Neuronal stem cell (in vitro differentiated cells): ENCODE measurements around the gene IRAK2.

Source experiments
- DNase-seq: peaks from one replicate; pipeline ENCODE4 v3.0.0-alpha.2; 2013; ENCODE audit warnings: low spot score
- H2AFZ ChIP-seq: one replicate; pipeline ENCODE4 v1.6.1; 2013; ENCODE audit warnings: mild to moderate bottlenecking, low read length, inconsistent platforms
- H2AK5ac ChIP-seq: 2 replicates; pipeline ENCODE4 v1.6.1; 2013; ENCODE audit warnings: low read depth, mild to moderate bottlenecking, inconsistent platforms, low read length, moderate library complexity, mixed read lengths
- H2BK120ac ChIP-seq: 2 replicates; pipeline ENCODE4 v1.6.1; 2013; ENCODE audit warnings: low read depth, mild to moderate bottlenecking, inconsistent platforms, low read length, moderate library complexity, mixed read lengths
- H2BK12ac ChIP-seq: one replicate; pipeline ENCODE4 v1.6.1; 2013; ENCODE audit warnings: low read length, inconsistent platforms
- H2BK15ac ChIP-seq: 2 replicates; pipeline ENCODE4 v1.6.1; 2013; ENCODE audit warnings: mild to moderate bottlenecking, low read length, inconsistent platforms, mixed read lengths
- H2BK5ac ChIP-seq: one replicate; pipeline ENCODE4 v1.6.1; 2013; ENCODE audit warnings: inconsistent platforms, mild to moderate bottlenecking, low read length, moderate library complexity
- H3K14ac ChIP-seq: one replicate; pipeline ENCODE4 v1.6.1; 2013; ENCODE audit warnings: low read length, inconsistent platforms
- H3K18ac ChIP-seq: 2 replicates; pipeline ENCODE4 v1.6.1; 2013; ENCODE audit warnings: low read length, inconsistent platforms
- H3K23ac ChIP-seq: 2 replicates; pipeline ENCODE4 v1.6.1; 2013; ENCODE audit warnings: low read depth, mild to moderate bottlenecking, mixed read lengths, low read length, inconsistent platforms; ENCODE audit not compliant: poor library complexity
- H3K27ac ChIP-seq: replicated peaks from 3 replicates; pipeline ENCODE4 v1.5.1; 2013; ENCODE audit warnings: low read length, inconsistent platforms
- H3K27me3 ChIP-seq, 3 experiments: 2 replicates each; pipeline ENCODE4 v1.6.1; 2013; ENCODE audit warnings: low read length in 3 of 3, mild to moderate bottlenecking in 2 of 3, inconsistent platforms in 1 of 3, low read depth in 1 of 3, mixed read lengths in 1 of 3, moderate library complexity in 1 of 3; ENCODE audit not compliant: control insufficient read depth in 3 of 3, insufficient read depth in 3 of 3
- H3K36me3 ChIP-seq, 2 donors: replicated peaks in 1 of 2; 2 replicates each; pipeline ENCODE4 v1.6.1; 2013; ENCODE audit warnings: low read length in 2 of 2; ENCODE audit not compliant: control insufficient read depth in 2 of 2, insufficient read depth in 2 of 2
- H3K4ac ChIP-seq: 2 replicates; pipeline ENCODE4 v1.6.1; 2013; ENCODE audit warnings: inconsistent platforms, mild to moderate bottlenecking, low read length, moderate library complexity
- H3K4me1 ChIP-seq, 2 donors: 1 replicate in 1 of 2; 2 replicates in 1 of 2; pipeline ENCODE4 v1.6.1; 2013; ENCODE audit warnings: low read length in 2 of 2, low read depth in 1 of 2; ENCODE audit not compliant: control insufficient read depth in 2 of 2, insufficient read depth in 1 of 2
- H3K4me2 ChIP-seq: one replicate; pipeline ENCODE4 v1.6.1; 2013; ENCODE audit warnings: mild to moderate bottlenecking, low read length, inconsistent platforms; ENCODE audit not compliant: insufficient read depth, poor library complexity, severe bottlenecking
- H3K4me3 ChIP-seq, 2 donors: 2 replicates each; pipeline ENCODE4 v1.5.1; 2013; ENCODE audit warnings: low read length in 2 of 2, mild to moderate bottlenecking in 2 of 2, inconsistent platforms in 1 of 2, moderate library complexity in 1 of 2
- H3K79me1 ChIP-seq: one replicate; pipeline ENCODE4 v1.6.1; 2013; ENCODE audit warnings: low read depth, mild to moderate bottlenecking, inconsistent platforms, low read length, moderate library complexity
- H3K9ac ChIP-seq: one replicate; pipeline ENCODE4 v1.6.1; 2013; ENCODE audit warnings: mild to moderate bottlenecking, low read depth, low read length, inconsistent platforms; ENCODE audit not compliant: poor library complexity
- H3K9me3 ChIP-seq, 2 donors: replicated peaks in 1 of 2; 2 replicates each; pipeline versions ENCODE3 to v1.6.1; 2013; ENCODE audit warnings: low read length in 2 of 2, mild to moderate bottlenecking in 2 of 2, inconsistent platforms in 1 of 2, low read depth in 1 of 2, mixed read lengths in 1 of 2, moderate library complexity in 1 of 2; ENCODE audit not compliant: control insufficient read depth in 2 of 2, insufficient read depth in 1 of 2
- H4K8ac ChIP-seq: one replicate; pipeline ENCODE4 v1.6.1; 2013; ENCODE audit warnings: low read depth, mild to moderate bottlenecking, inconsistent platforms, low read length, moderate library complexity
- H4K91ac ChIP-seq: one replicate; pipeline ENCODE4 v1.6.1; 2013; ENCODE audit warnings: low read length, low read depth, mild to moderate bottlenecking, inconsistent platforms; ENCODE audit not compliant: poor library complexity
- WGBS, 2 donors: extraction: QIAGEN DNeasy Blood & Tissue Kit; methylation state at CpG; one replicate each; pipeline ENCODE4 v1.1.7; 2013; ENCODE audit warnings: missing lambda C conversion rate in 2 of 2, mixed read lengths in 1 of 2; ENCODE audit not compliant: insufficient read length in 2 of 2, insufficient replicate concordance in 1 of 2; ENCODE audit errors: extremely low coverage in 2 of 2; 5-methylcytosine and 5-hydroxymethylcytosine counted together

IRAK2 gene

GRCh38 chr3:10187944-10188343 lies 23.2 kb downstream of the IRAK2 start:
- Histone ChIP-seq H2AFZ (no peak overlapping the region), H2BK120ac (no peak overlapping the region), H3K79me1 (no peaks in the 10 kb centered on the region), H4K91ac (no peak overlapping the region), H3K4ac (no peak overlapping the region), H3K4me2 (no peak overlapping the region), H3K9ac (no peak overlapping the region), H3K23ac (no peak overlapping the region), H2BK5ac (no peak overlapping the region), H3K27ac (no peak overlapping the region), H3K18ac (no peak overlapping the region), H3K27me3 (no peaks in the 10 kb centered on the region), H2BK15ac (no peak overlapping the region), H3K36me3 (no peaks in the 10 kb centered on the region), H3K14ac (no peak overlapping the region), H2BK12ac (no peak overlapping the region), H2AK5ac (no peak overlapping the region), H3K4me3 (no peak overlapping the region), H3K4me1 (peaks cover 6 to 17% of the 10 kb centered on the region in 2 donors), H4K8ac (no peak overlapping the region), H3K9me3 (no peaks in the 10 kb centered on the region)
- DNase-seq, result no peak
- WGBS, 2 donors, result no CpG with 5 or more reads among the region's 2 CpGs

GRCh38 chr3:10188804-10189556 lies 24.3 kb downstream of the IRAK2 start:
- Histone ChIP-seq H2BK12ac (no peak overlapping the region), H2BK15ac (no peak overlapping the region), H3K27me3 (no peaks in the 10 kb centered on the region), H3K9me3 (no peaks in the 10 kb centered on the region), H3K4me2 (no peak overlapping the region), H3K4me3 (no peak overlapping the region), H3K4ac (no peak overlapping the region), H3K18ac (no peak overlapping the region), H2BK5ac (no peak overlapping the region), H4K8ac (no peak overlapping the region), H2AK5ac (no peak overlapping the region), H2AFZ (no peak overlapping the region), H2BK120ac (no peak overlapping the region), H3K36me3 (no peaks in the 10 kb centered on the region), H3K4me1 (peaks cover 8 to 25% of the 10 kb centered on the region in 2 donors), H4K91ac (no peak overlapping the region), H3K23ac (no peak overlapping the region), H3K14ac (no peak overlapping the region), H3K9ac (no peak overlapping the region), H3K27ac (no peak overlapping the region), H3K79me1 (no peaks in the 10 kb centered on the region)
- WGBS, 2 donors, result no CpG with 5 or more reads among the region's 11 CpGs
- DNase-seq, result no peak

GRCh38 chr3:10189557-10190354 lies 25.0 kb downstream of the IRAK2 start:
- Histone ChIP-seq H3K27ac (no peak overlapping the region), H3K4me3 (no peak overlapping the region), H2AK5ac (no peak overlapping the region), H2BK5ac (no peak overlapping the region), H3K27me3 (no peaks in the 10 kb centered on the region), H2BK12ac (no peak overlapping the region), H3K4ac (no peak overlapping the region), H3K4me2 (no peak overlapping the region), H3K79me1 (no peaks in the 10 kb centered on the region), H2BK120ac (no peak overlapping the region), H4K8ac (no peak overlapping the region), H2AFZ (no peak overlapping the region), H3K4me1 (peaks cover 8 to 25% of the 10 kb centered on the region in 2 donors), H3K9ac (no peak overlapping the region), H3K18ac (no peak overlapping the region), H3K23ac (no peak overlapping the region), H2BK15ac (no peak overlapping the region), H3K14ac (no peak overlapping the region), H3K9me3 (no peaks in the 10 kb centered on the region), H4K91ac (no peak overlapping the region), H3K36me3 (no peaks in the 10 kb centered on the region)
- no CpG with 5 or more reads among the region's 7 CpGs for WGBS, 2 donors
- DNase-seq, result no peak

- no peaks in the 10 kb centered on the region for H3K9me3 ChIP-seq
- H2BK15ac ChIP-seq, result no peak overlapping the region
- no peak for DNase-seq
- no peak overlapping the region for H3K23ac ChIP-seq
- no peaks in the 10 kb centered on the region for H3K79me1 ChIP-seq
- no peak overlapping the region for H2BK120ac ChIP-seq
- no peak overlapping the region for H3K4me2 ChIP-seq
- no peak overlapping the region for H4K8ac ChIP-seq
- H3K36me3 ChIP-seq, result no peaks in the 10 kb centered on the region
- H3K18ac ChIP-seq, result no peak overlapping the region
- peak overlapping the region; percentile 59 for H3K4ac ChIP-seq
- no CpG with 5 or more reads among the region's 12 CpGs for WGBS, 2 donors
- no peak overlapping the region for H3K4me3 ChIP-seq
- no peaks in the 10 kb centered on the region for H3K27me3 ChIP-seq
- no peak overlapping the region for H3K14ac ChIP-seq
- no peak overlapping the region for H2BK5ac ChIP-seq
- no peak overlapping the region for H3K9ac ChIP-seq
- H2BK12ac ChIP-seq, result no peak overlapping the region
- peaks cover 10 to 18% of the 10 kb centered on the region in 2 donors for H3K4me1 ChIP-seq
- peak overlapping the region; percentile 50 for H2AK5ac ChIP-seq
- H2AFZ ChIP-seq, result peak overlapping the region; percentile 2
- no peak overlapping the region for H4K91ac ChIP-seq
- no peak overlapping the region for H3K27ac ChIP-seq
Measured at GRCh38 chr3:10192953-10193691, 28.4 kb downstream of the IRAK2 start.
